Right atrium auricular region (tissue), 2 donors: ENCODE results near the gene TIMP3. TPM values are rescaled to one million over a fixed set of nuclear protein-coding genes. Genes with fewer than 3 reads are reported as not detected.

Experiments used
- DNase-seq: peaks from one replicate; pipeline ENCODE4 v3.0.0-alpha.2; 2019; ENCODE audit warnings: low spot score
- H3K27ac ChIP-seq, 2 donors: fragments of 200-600 bp; sonication (generic); 1 replicate in 1 of 2; 2 replicates in 1 of 2; pipeline ENCODE4 v1.5.1; 2016 to 2019
- H3K27me3 ChIP-seq, 2 donors: fragments of 200-600 bp; sonication (generic); one replicate each; pipeline versions ENCODE4 v1.5.1 to v1.6.0; 2017 to 2019
- H3K36me3 ChIP-seq: fragments of 200-600 bp; sonication (generic); one replicate; pipeline ENCODE4 v1.5.1; 2016
- H3K4me1 ChIP-seq, 2 donors: fragments of 200-600 bp; sonication (generic); one replicate each; pipeline versions ENCODE4 v1.5.1 to v1.6.0; 2017 to 2019
- H3K4me3 ChIP-seq, 2 donors: fragments of 200-600 bp; sonication (generic); 1 replicate in 1 of 2; 2 replicates in 1 of 2; pipeline ENCODE4 v1.5.1; 2017 to 2019; ENCODE audit warnings: mild to moderate bottlenecking in 1 of 2, moderate library complexity in 1 of 2
- H3K9me3 ChIP-seq, 2 donors: fragments of 200-600 bp; sonication (generic); one replicate each; pipeline ENCODE4 v1.5.1; 2019
- CTCF ChIP-seq, 2 donors: fragments of 200-600 bp; sonication (generic); IDR thresholded peaks; one replicate each; pipeline ENCODE4 v1.5.1; 2019; ENCODE audit warnings: antibody characterized with exemption in 2 of 2
- total RNA-seq, 2 donors: library from RNA; depleted of rRNA; stranded (reverse); fragments of >200 nt; gene quantifications; one replicate each; pipeline ENCODE4 v1.1.0, GENCODE V29; 2016

TIMP3 gene
- total RNA-seq, 2 donors from 2014 or later = 625 to 711 TPM

GRCh38 chr22:32765132-32765618, 36.3 kb upstream of the TIMP3 start:
- Histone ChIP-seq H3K36me3 (no peaks in the 10 kb centered on the region), H3K27ac (peak overlapping the region; percentile 77 to 82), H3K27me3 (no peaks in the 10 kb centered on the region), H3K9me3 (peaks cover 0 to 8% of the 10 kb centered on the region in 2 donors), H3K4me1 (peaks cover 0 to 49% of the 10 kb centered on the region in 2 donors), H3K4me3 (no peak overlapping the region)
- DNase-seq = no peak
- TF ChIP-seq CTCF (IDR thresholded peaks at IDR 0.05) = no peak

GRCh38 chr22:32771756-32772155, 29.7 kb upstream of the TIMP3 start:
- H3K36me3 ChIP-seq = no peaks in the 10 kb centered on the region
- TF ChIP-seq CTCF (IDR thresholded peaks at IDR 0.05) = no peak
- H3K4me3 ChIP-seq = no peak overlapping the region
- H3K27me3 ChIP-seq = no peaks in the 10 kb centered on the region
- H3K4me1 ChIP-seq = no peaks in the 10 kb centered on the region
- H3K27ac ChIP-seq = no peak overlapping the region
- H3K9me3 ChIP-seq = peaks cover 0 to 8% of the 10 kb centered on the region in 2 donors
- no peak for DNase-seq

- no peak overlapping the region for H3K4me3 ChIP-seq
- H3K9me3 ChIP-seq = no peaks in the 10 kb centered on the region
- peak in 1 of 2 donors; percentile 46 for TF ChIP-seq CTCF (IDR thresholded peaks at IDR 0.05)
- no peaks in the 10 kb centered on the region for H3K27me3 ChIP-seq
- no peaks in the 10 kb centered on the region for H3K4me1 ChIP-seq
- no peaks in the 10 kb centered on the region for H3K36me3 ChIP-seq
- H3K27ac ChIP-seq = no peak overlapping the region
- DNase-seq = no peak
Measured at GRCh38 chr22:32775957-32776356, 25.5 kb upstream of the TIMP3 start.

- H3K9me3 ChIP-seq = no peaks in the 10 kb centered on the region
- no peak for DNase-seq
- no peaks in the 10 kb centered on the region for H3K4me1 ChIP-seq
- no peak overlapping the region for H3K4me3 ChIP-seq
- H3K27ac ChIP-seq = no peak overlapping the region
- no peak for TF ChIP-seq CTCF (IDR thresholded peaks at IDR 0.05)
- no peaks in the 10 kb centered on the region for H3K27me3 ChIP-seq
- H3K36me3 ChIP-seq = no peaks in the 10 kb centered on the region
Measured at GRCh38 chr22:32776397-32776796, 25.1 kb upstream of the TIMP3 start.

- Histone ChIP-seq H3K4me1 (no peaks in the 10 kb centered on the region), H3K27ac (no peak overlapping the region), H3K9me3 (no peaks in the 10 kb centered on the region), H3K4me3 (no peak overlapping the region), H3K36me3 (no peaks in the 10 kb centered on the region), H3K27me3 (no peaks in the 10 kb centered on the region)
- no peak for TF ChIP-seq CTCF (IDR thresholded peaks at IDR 0.05)
- DNase-seq = no peak
Measured at GRCh38 chr22:32776802-32777201, 24.7 kb upstream of the TIMP3 start.

GRCh38 chr22:32777987-32778386, 23.5 kb upstream of the TIMP3 start:
- Histone ChIP-seq H3K4me3 (no peak overlapping the region), H3K4me1 (no peaks in the 10 kb centered on the region), H3K27ac (no peak overlapping the region), H3K9me3 (no peaks in the 10 kb centered on the region), H3K36me3 (no peaks in the 10 kb centered on the region), H3K27me3 (no peaks in the 10 kb centered on the region)
- no peak for DNase-seq
- TF ChIP-seq CTCF (IDR thresholded peaks at IDR 0.05) = no peak
